GM19397 (cell line): ENCODE results near the gene ADAMTSL1.

ENCODE experiments used
- ATAC-seq: cut with Tn5 transposase; IDR thresholded peaks from one replicate; pipeline ENCODE4 v1.9.1; 2021; ENCODE audit warnings: mild to moderate bottlenecking, moderate library complexity; ENCODE audit not compliant: unreplicated experiment

ADAMTSL1 gene

DNA sequence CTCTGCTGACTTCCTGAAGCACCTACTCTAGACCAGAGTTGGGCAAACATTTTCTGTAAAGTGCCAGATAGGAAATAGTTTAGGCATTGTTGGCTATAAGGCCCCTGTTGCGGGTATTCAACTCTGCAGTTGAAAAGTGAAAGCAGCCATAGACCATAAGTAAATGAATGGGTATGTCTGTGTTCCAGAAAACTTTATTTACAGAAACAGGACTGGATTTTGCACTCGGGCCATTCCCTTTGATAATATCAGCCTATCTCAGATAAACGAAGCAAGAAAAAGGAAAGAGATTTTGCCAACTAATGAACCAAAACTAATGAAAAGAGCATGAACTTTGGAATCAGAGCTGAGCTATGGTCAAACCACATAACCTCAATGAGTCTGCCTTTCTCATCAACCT is 374.7 kb downstream of the ADAMTSL1 start:
- no peak for ATAC-seq

DNA sequence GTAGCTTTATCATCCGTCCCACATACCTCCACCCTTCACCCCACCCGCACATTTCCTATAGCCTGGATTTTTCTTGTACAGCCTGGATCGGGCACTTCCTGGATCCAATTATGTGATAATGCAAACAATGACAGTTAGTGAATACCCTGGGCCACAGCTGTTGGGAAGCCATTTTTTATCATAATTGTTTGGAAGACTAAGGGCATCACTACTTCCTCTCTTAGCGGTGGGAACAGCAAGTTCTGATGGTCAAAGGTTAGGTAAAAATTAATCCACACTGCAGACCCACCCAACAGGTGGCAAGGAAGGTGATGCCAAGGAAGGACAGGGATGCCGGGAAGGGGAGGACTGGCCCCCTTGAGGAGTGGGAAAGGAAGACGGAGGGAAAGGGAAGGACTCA is 375.3 kb downstream of the ADAMTSL1 start:
- ATAC-seq = no peak

DNA sequence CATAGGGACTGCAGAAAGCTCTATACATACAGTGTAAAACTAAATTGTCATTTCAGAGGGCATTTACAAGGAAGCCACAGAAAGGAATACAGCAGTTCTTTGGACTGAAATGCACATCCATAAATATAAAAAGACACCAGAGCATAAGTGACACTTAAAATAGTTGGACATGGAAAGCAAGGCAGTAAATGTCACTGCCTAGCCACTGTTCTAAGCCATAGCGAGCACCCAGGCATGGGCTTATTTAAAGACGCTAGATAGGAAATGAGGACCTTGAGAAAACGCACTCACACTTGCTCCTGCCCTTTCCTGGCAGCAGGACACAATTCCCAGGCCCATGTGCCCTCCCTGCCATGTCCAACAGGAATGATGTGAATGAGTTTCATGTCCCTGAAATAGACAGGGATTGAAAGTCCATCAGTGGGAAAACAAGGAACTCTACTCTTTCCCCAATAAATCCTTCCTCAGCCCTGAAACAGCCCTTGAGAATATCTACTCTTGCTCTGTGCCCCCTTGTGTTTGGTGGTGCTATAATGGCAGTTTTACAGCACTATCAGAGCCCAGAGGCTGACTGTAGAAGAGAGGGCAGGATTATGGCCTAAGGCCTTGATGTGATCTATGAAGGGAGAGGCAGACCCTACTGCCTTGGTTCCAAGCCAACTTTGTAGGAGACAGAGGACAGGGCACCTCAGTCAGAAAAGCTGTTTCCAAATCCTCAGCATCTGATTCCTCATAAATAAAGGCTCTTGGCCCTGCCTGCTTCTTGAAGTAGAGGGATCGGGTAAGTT is 376.1 kb downstream of the ADAMTSL1 start:
- no peak for ATAC-seq

DNA sequence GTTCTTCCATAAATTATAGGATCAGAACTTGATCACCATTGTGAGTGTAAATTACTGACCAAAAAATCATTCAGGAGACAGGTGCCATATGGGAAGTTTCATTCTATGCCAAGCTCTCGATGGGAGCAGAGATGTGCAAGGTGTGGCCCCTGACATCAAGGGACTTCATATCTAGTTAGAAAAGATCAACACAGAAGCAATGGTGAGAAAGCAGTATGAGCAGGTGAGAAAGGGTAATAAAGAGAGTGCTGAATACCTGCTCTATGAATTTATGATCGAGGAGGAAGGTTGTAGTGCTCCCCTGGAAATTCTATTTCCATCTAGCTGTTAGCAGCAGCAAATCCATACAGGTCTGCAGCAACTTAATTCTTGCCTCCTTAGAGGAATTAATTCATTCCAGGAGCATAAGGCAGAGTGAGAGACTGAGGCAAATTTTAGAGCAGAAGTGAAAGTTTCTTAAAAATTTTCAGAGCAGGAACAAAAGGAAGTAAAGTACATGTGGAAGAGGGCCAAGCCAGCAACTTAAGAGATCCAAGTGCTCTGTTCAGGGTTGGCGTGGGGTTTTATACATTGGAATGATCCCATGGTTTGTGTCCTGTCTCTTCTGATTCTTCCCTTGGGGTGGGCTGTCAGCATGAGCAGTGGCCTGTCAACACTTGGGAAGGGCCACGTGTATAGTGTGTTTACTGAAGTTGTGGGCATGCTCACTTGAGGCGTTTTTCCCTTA is 377.3 kb downstream of the ADAMTSL1 start:
- ATAC-seq = no peak

DNA sequence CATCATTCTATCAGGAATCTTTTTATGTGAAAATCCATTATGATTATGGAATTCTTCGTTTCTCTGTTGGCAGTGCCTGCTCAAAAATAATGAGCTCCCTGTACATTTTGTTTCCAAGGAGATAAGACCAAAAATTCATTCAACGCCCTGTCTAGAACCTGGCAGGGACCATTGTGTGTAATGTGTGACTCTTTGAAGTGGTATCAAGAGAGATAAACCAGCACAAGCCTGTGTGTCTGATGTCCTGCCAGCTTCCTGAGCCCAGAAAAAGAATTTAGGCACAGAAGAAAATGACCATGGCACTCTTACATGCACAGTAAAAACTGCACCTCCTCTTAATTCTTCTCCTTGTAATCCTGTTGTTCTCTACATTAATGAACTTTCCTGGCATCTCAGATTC is 381.7 kb downstream of the ADAMTSL1 start:
- ATAC-seq = no peak

DNA sequence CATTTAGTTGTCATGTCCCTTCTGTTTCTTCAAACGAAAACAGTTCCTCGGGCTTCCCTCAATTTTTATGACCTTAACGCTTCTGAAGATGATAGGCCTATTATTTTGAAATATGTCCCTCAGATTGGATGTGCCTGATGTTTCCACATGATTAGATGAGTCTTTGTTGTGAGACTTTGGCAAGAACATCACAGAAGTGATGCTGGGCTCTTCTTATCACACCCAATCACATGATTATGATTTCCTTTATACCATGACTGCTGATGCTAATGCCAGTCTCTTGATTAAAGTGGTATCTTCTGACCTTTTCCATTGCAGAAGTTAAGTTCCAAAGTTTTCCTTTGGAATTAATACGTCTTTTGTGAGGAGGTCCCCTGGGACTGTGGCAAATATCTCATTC is 383.4 kb downstream of the ADAMTSL1 start:
- no peak for ATAC-seq

DNA sequence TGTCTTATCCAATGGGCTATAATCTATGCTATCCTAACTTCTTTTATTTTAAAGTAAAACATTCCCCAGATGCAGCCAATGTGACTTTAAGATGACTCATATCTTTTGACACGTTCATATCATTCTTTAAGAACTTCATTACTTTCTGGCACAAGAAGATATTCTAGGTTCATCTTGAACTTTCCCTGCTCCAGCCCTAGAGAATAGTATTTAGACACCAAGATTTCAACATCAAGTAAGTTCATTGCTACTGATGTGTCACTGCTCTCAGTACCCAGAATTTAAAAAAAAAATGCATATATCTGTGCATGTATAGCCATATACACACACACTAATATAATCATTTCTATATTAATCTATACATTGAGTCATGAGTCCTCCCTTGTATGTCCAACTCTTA is 383.8 kb downstream of the ADAMTSL1 start:
- ATAC-seq = no peak

DNA sequence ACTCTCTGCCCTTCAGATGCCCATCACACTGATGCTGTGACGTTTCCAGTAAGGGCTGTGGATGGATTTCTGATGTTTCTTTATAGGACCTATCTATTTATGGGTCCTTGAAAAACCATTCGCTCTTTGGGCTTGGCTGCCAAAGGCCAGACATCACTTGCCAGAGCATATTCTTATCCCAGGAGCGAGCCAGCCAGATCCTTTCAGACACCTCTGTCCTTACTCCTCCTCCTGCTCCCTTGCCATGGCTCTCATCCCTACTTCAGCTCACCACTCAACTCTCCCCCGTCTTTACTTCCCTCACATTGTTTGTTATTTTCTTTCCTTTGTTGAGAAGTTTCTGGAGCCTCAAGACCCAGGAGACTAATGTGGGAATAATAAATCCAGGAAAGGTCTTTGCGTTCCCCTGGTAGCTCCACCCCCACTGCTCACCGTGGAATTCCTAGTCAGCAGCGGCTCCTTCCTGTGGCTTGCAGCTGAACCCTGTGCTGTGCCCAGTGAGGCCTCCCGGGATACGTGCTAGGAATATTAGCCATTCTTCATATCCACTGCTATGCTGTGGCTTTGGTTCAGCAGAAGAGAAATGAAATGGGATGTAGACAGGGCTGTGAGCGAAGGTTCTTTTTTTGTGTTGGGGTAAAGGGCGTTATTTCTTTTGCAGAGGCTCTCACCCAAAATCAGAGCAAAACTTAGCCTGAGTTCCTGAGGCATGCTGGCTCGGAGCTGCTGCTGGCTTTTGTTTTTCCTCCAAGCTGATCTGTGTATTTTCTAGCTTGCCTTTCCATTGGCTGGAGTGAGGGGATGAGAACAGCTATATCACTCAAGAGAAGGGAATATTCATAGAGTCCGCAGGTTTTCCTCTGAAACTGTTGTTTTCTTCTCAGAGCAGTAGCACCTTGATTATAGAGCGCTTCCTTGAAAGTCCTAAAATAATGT is 387.9 kb downstream of the ADAMTSL1 start:
- ATAC-seq = no peak

DNA sequence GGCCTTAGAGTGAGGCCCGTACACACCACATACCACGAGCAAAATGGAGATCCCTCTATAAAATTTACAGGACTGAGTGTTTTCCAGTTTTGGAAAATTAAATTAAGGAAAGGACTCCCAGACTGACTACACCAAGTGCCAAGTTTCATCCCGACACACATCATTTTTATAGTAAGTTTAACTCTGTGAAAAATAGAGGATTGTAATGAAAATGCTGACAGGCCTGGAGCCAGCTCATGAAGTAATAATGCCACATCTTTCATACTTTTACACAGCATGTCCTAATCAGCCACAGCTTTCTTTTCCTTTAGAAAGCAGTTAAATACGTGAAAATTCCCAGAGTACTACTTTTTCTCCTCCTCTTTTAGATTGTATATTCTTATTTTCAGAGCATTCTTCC is 389.8 kb downstream of the ADAMTSL1 start:
- ATAC-seq = no peak

DNA sequence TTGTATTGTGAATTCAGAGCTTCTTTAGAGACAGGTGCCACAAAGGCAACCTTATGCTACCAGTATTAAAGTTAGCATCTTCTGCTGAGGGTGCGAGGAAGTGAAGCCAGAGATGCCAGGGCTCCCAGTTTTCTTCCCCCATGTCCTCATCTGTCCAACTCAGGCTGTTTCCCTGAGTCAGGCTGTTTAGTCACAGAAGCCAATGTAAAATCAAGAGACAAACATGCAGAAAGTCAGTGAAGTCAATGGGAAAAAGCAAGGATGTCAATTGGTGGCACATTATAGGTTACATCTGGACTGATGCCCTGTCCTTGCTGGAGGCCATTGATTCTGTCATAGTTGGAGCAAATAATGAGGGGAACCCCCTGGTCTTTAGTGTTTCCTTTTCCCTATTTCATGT is 390.6 kb downstream of the ADAMTSL1 start:
- no peak for ATAC-seq

DNA sequence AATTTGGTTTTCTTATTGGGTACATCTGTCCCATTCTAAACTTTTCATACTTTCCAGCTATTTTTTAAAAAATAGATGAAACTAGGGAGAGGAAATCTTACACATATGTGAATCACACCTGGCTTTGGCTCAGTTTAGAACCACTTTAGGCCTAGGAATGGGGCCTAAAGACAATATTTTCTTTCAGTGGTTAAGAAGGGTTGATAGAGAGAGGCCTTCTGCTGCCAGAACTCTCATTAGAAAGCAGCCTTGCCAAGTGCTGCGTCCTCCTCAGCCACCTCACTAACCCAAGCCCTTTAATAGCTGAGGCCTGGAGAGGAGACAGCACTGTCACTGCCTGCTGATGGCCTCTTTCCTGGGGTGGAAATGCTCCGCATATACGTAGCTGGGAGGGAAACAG is 391.6 kb downstream of the ADAMTSL1 start:
- no peak for ATAC-seq

DNA sequence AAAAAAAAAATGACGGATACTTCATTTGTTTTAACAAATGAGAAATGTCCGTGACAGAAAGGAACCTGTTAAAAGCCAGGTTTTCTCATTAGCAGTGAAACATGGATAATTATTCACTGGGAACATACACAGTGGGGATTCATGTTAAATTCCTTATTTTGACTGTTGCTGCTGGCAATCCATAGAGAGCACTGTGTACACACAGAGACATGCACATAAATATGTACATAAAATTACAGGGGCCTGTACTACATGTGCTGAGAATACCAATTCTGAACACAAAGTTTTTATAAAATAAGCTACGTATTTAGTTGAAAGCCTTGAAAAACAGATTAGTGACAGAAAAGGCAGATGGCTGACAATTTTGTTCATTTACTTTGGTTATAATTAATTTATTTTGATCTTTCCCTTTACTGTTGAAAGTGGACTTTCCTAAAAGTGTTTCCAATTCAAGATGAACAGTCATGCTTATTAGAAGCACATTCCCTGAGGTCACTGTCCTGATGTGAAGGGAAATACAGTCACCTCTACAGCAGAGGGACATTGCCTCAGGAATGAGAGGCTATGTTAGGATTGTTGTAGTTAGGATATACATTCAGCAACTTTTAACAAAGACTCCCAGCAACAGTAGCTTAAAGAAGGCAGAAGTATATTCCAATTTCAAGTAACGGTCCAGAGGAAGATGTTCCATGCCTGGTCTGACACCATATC is 392.3 kb downstream of the ADAMTSL1 start:
- no peak for ATAC-seq

DNA sequence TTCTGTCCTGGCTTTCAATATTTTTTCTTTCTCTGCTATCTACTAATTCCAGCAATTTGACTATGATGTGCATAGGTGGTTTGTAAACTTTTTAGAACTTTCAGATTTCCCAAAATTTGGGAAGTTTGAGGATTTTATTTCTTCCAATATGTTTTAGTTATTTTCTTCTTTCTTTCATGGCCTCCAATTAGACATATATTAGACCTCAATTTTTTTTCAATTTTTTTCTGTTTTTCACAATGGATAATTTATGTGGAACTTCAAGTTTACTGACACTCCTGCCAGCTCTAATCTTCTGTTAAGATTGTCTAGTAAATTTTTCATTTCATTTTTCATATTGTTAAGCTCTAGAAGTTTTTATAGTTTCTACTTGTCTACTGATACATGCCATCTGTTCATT is 395.8 kb downstream of the ADAMTSL1 start:
- ATAC-seq = no peak

DNA sequence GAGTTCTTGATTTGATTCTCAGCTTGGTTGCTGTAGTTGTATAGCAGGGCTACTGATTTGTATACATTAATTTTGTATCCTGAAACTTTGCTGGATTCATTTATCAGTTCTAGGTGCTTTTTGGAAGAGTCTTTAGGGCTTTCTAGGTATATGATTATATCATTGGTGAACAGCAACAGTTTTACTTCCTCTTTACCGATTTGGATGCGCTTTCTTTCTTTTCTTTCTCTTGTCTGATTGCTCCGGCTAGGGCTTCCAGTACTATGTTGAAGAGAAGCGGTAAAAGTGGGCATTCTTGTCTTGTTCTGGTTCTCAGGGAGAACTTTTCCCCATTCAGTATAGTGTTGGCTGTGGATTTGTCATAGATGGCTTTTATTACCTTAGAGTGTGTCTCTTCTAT is 400.1 kb downstream of the ADAMTSL1 start:
- no peak for ATAC-seq

DNA sequence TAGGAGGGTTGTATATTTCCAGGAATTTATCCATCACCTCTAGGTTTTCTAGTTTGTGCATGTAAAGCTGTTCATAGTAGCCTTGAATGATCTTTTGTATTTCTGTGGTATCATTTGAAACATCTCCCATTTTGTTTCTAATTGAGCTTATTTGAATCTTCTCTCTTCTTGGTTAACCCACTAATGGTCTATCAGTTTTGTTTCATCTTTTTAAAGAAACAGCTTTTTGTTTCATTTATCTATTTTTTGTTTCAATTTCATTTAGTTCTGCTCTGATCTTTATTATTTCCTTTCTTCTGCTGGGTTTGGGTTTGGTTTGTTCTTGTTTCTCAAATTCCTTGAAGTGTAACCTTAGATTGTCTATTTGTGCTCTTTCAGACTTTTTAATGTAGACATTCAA is 401.0 kb downstream of the ADAMTSL1 start:
- peak; percentile 53 for ATAC-seq

DNA sequence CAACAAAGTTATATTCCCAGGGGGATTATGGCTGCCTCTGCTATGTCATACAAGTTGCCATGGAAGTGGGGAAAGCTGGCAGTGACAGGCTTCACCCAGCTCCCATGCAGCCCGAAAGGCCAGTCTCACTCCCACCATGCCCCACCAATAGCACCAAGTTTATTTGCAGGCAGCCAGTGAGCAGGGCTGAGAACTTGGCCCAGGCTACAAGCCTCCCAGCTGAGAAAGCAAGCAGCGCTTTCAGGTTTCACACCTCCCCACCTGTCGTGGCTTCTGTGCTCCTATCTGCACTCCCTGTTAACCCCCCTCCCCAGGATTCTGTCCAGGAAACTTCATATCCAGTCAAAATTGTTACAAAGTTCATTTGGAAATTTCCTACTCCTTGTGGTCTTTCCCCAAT is 404.0 kb downstream of the ADAMTSL1 start:
- ATAC-seq = no peak

DNA sequence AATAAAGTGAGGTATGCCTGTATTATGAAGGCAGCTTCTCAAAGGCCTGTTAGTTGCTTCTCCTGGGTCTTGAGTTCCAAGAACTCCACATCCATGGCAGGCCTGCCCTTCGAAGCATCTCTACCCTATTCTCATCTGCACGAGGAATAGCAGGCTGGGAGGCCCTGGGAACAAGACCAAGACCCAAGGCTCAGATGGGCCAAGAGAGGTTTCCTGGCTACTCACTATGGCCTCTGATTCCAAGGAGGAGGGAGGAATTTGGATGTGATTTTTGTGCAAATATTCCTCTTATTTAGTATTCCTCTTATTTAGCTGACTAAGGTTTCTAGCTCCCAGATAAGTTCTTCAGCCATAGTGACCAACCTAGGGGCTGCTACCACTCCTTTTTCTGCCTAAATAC is 407.8 kb downstream of the ADAMTSL1 start:
- no peak for ATAC-seq

DNA sequence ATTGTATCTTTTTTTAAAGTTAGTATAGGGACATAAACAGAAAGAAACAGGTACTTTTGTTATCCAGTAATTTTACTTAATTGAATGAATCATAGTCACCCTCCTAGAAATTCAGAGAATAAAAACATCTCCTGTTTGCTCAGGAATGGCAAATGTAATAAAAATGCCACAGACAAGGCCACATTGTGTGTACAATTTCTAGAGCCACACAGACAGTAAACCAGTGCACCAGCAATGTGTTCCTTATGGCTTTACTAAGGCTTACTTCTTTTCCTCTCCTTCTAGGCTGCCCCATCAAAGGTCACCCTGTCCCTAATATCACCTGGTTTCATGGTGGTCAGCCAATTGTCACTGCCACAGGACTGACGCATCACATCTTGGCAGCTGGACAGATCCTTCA is 413.6 kb downstream of the ADAMTSL1 start:
- ATAC-seq = no peak

DNA sequence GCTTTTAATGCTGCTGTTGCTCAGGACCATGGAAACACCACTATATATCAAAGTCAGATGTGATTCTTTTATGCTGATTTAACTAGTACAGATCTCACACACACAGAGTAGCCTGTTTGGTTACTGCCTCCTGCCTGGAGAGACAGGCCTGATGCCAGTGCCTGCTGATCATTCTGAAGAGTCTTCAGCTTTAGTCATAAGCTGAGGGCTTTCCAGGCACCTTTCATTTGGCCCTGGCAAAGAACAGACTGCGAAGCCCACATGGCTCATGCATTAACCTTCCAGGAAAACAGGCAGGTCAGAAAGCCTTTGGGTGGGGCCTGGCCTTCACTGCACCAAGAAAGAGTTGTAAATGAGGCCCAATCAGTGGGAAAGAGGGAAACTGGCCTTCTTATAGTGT is 414.3 kb downstream of the ADAMTSL1 start:
- no peak for ATAC-seq

DNA sequence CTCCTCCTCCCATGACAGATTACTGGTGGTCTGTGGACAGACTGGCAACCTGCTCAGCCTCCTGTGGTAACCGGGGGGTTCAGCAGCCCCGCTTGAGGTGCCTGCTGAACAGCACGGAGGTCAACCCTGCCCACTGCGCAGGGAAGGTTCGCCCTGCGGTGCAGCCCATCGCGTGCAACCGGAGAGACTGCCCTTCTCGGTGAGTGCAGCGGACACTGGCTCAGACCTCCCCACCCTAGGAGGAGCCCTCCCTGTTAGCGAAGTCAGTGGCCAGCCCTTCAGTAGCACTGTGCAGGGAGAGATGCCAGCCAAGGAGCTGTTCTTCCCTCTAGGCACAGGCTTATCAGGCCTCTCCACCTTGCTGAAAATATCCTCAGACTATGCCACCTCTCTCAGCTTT is 415.6 kb downstream of the ADAMTSL1 start:
- ATAC-seq = no peak

DNA sequence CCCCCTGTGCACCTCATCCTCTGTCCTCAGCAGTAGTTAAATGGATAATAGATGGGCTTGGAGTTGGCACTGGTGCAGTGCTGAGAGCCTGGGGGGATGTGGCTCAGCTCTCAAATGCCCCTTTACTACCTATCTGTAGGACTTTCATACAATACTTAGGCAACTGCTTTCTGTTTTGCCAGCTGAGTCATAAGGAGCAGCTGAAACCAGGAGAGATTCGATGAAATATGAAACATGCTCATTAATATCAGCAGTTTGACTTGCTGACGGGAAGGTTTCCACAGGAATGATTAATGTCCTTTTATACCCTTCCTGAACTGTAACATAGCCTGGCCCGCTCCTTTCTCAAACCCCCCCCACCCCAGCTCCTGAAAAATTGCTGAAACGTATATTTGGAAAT is 416.4 kb downstream of the ADAMTSL1 start:
- no peak for ATAC-seq
